HT-29 (cell line): ENCODE results near the gene CCDC77. TPM values are rescaled to one million over a fixed set of nuclear protein-coding genes. Genes with fewer than 3 reads are reported as not detected.
A peak's percentile ranks its signal among the peaks of the same experiment; 100 is the strongest.

Experiments used
- DNase-seq: peaks from one replicate; pipeline ENCODE4 v3.0.0-alpha.2; 2015; ENCODE audit warnings: low spot score
- total RNA-seq: library from RNA; depleted of rRNA; stranded (reverse); fragments of >200 nt; shearing (Covaris generic); gene quantifications from 2 replicates; pipeline ENCODE4 v1.2.3, GENCODE V29; 2014

The CCDC77 gene
- total RNA-seq, 1 experiment from 2014 or later: 6.1 TPM

- no peak for DNase-seq
These were observed 51.3 kb downstream of the CCDC77 start for GRCh38 chr12:452667-453210.

DNA sequence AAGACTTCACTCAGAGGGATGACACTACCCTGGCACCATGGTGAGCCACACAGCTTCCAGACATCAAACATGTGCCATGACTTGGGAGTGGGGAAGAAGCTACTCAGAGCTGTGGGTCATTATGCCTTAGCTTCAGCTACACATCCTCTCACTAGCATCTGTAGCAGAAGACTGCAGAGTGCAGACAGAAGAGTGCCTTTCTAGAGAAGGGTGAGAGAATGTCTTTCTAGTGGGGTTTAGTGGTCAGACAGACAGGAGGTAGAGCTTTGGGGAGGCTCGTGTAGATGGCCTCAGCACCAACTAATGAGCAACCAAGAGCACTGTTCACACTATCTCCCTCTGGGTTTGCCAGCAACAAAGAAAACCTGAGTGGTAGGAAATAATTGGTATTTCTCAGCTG lies 53.4 kb downstream of the CCDC77 start:
- DNase-seq: no peak

DNA sequence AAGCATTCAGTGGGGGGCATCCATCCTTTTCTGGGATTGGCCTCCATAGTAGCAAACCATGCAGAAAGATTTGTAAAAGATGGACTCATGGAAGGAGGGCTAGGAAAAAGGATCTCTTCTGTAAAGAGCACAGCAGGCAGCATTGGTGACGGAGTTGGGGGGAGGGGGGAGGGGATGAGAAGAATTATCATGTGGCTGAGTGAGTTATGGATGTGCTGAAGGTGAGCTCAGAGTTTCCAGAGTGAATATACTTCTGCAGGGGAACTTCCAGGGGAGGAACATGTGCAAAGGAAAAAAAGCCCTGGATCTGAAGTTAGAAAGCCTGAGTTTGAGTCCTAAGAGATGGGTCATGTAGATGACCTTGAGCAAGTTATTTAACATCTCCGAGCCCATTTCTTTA lies 54.4 kb downstream of the CCDC77 start:
- no peak for DNase-seq

DNA sequence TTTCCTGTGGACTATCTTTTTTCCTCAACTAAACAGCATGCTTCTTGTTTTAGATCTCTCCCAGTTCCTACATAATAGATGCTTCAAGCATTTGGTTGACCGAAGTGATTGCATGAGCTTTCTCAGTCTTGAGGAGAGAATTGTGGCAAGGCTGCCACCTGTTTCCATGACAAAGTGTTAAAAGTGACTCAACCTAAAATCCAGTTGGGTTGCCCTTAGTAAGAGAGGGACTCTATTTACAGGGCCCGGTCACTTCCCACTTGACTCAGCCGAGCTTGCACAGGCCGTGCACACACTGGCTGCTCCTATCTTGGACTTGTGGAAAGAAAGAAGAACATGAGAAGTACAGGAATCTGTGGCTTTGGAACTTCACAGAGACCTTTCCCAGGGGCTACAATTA lies 56.2 kb downstream of the CCDC77 start:
- no peak for DNase-seq

DNA sequence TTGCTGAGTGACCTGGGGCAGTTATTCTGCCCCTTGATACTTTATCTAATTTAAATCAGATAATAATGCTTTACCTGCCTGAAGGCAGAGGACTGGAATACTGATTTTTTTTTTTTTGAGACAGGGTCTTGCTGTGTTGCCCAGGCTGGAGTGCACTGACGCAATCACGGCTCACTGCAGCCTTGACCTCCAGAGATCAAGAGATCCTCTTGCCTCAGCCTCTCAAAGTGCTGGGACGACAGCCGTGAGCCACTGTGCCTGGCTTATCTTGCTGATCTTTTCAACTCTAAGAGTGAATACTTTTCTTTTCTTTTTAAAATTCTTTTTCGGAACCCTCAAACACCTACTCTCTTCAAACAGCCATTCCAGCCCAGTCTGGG lies 57.6 kb downstream of the CCDC77 start:
- no peak for DNase-seq

DNA sequence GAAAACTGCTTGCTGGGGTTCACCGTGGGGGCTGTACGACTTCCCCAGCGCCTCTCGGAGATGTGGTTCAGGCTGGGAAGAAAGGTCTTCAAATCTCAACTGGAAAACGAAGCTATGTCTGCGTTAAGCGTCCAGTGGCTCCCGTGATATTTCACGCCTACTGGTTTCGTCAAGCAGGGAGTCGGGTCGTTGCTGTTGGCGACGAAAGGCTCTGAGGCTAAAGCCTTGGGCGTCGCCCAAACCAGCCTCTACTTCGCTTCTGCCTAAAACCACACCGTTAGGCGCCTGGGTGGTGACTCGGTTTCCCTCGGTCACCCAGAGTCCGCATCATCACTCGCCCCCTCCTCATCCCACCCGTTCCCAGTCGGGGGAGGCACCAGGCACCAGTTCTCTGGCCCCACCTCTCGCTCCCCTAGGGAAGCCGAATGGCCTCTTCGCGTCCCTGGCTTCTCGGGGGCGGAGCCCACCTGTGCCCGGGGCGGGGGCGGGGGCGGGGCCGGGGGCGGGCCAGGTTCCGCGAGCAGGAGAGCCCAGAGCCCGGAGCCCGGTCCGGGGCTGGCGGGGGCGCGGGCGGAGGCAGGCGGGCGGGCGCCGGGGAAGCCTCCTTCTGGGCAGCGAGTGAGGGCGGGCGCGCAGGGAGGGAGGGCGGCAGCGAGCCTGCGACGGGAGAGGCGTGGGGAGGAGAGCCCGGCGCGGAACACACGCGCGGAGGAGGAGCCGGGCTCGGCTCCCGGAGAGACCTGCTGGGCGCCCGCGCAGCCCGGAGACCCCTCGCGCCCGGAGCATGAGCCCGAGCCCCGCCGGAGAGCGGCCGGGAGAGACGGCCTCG lies 58.2 kb downstream of the CCDC77 start, which contains the start of gene B4GALNT3:
TSS of gene B4GALNT3 (plus strand) at position 510 of the 829 bp plus-strand sequence. CDS start 438 bp downstream, outside the sequence.
- peak; percentile 70 for DNase-seq

GRCh38 chr12:460261-461230 lies 59.1 kb downstream of the CCDC77 start:
- peak; percentile 12 for DNase-seq

DNA sequence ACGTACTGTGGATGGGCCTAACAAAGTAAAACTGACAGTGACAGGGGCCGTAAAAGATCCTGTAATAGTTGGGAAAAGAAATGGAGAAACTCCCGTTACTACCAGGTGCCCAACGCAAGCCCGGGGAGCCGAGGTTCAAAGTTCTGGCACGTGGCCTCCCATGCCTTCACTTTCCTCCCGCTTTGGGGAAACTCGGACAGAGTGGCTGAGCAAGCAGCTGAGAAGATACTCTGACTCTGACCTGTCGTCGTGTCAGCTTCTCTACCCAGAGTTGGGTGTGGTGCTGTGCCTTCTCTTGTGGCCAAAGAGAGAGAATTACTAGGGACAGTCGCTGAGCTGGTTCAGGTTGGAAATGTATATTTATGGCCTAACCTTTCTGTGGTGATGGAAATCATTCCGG lies 60.0 kb downstream of the CCDC77 start:
- DNase-seq: peak; percentile 28

DNA sequence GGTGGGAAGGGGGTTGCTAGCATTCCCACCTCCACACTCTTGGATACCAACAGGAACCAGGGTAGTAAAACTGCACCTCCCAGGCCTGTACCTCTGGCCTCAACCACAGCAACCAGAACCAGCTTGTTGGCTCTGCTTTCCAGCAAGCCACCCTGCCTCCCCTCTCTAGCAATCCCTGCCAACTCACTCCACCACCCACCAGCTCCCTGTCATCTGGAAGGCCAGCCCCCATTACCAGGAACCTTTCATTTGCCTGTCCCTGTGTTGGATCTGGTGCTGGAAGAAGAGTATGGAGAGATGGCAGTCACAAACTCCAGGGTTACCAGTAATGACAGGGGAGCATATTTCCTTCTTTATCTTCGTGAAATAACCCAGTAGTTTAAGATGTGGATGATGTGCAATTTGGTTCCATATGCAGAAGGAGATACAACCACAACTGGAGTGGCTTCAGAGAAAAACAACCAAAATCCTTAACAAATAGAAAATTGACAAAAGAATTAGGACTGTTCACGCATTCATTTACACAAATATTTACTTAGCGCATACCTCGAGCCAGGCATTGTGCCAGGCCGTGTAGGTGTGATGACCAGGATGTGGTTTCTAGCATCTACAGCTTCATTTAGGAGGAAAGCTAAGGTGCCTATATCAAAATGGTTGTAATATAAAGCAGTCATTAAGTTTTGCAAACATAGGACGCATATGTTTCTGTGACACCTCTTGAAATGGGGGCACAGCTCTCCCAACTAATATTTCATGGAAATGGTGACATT lies 61.7 kb downstream of the CCDC77 start:
- DNase-seq: peak; percentile 87

DNA sequence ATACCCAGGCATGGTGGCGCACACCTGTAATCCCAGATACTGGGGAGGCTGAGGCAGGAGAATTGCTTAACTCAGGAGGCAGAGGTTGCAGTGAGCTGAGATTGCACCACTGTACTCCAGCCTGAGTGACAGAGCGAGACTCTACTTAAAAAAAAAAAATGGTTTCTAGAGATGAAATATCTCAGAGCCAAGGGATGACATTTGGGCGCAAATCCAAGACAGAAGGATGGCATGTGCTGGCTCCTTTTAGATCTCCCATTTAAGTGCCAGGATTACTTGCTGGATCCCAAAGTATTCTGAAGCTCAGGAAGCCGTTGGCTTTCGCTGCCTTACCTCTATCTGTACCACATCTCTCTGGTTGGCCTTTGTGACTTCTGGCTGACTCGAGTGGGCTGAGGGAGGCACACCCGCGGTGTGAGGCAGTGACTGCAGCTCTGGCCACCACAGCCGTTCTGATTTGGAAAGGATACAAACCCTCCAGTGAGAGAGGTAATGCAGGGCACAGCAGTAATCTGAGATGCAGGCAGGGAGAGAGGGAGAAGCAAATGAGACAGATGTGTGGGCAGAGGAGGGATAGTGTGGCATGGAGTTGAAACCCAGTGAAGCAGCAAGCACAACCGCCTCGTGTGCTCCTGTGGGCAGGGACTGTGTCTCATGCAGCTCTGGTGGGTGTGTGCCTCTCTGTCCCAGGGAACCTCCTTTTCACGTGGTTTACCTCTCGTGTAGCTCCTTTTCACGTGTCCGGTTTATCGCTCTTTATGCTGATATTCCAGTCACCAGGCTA lies 63.2 kb downstream of the CCDC77 start:
- no peak for DNase-seq

GRCh38 chr12:466039-466438 lies 64.6 kb downstream of the CCDC77 start:
- DNase-seq: no peak

GRCh38 chr12:466762-467161 lies 65.3 kb downstream of the CCDC77 start:
- no peak for DNase-seq

- DNase-seq: no peak
These were observed 66.1 kb downstream of the CCDC77 start for GRCh38 chr12:467591-467990.

GRCh38 chr12:468671-469389 lies 67.4 kb downstream of the CCDC77 start:
- no peak for DNase-seq

DNA sequence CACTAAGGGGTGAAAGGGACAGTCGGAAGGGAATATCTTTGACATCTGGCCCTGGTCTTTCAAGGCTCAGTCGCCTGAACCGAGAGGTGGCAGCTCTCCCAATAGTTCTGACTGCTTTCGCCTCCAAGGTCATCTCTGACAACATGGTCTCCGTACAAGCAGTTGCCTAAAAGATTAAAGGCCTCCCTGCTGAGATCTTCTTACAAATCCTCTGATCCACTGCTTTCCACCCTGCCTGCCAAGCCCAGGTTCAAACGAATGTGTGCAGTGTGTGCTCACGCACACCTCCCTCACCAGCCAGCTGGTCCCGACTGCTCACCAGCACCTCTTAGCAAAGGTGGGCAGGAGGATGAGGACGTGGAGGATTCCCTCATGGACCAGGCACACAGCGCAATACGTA lies 68.7 kb downstream of the CCDC77 start:
- no peak for DNase-seq

GRCh38 chr12:473198-473597 lies 71.8 kb downstream of the CCDC77 start:
- no peak for DNase-seq

DNA sequence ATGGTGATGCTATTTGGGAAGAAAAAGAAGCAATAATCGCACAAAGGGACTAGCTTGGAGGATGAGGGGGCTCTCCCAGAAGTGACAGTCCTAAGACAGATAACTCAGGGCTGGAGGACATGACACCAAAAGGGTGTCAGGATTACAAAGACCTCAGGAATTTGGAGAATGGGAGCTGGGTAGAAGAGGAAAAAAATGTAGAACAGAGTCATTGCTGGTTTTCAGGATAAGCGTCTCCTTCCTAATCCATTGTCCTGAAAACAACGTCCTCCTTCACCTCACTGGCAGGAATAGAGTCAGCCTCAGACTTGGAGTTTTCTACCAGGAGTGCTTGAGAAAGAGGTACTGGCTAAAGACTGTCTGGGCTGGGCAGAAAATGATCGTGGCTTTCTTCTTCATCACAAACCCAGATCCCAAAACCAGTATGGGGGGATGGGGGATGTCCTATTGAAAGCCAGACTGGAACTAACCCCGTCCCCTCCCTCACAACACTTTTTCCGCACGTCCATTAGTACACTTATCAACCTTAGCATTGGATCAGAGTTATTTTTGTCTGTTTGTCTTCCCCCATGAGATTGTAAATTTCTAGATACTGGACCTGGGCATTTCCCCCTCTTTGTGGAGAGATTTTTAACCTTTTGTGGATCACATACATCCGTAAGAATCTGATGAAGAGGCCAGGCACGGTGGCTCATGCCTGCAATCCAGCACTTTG lies 72.6 kb downstream of the CCDC77 start:
- no peak for DNase-seq

GRCh38 chr12:475286-475685 lies 73.8 kb downstream of the CCDC77 start:
- no peak for DNase-seq

DNA sequence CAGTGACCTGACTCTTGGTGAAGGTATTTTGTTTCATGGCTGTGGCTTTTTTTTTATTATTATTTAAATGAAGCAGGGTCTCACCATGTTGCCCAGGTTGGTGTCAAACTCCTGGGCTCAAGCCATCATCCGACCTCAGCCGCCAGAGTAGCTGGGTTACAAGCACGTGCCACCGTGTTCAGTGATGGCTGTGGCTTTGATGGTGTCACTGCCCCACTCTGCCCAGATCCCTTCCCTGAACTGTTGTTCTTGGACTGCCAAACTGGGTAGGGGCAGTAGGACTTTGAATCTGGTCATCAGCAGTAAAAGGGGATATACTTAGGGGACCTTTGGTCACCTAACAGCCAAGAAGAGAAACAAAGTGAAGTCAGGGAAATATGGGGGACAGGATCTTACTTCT lies 77.7 kb downstream of the CCDC77 start:
- DNase-seq: no peak
